Type B pancreatic cell (in vitro differentiated cells): ENCODE results near the gene LRRC30. TPM values are rescaled to one million over a fixed set of nuclear protein-coding genes. Genes with fewer than 3 reads are reported as not detected.
"Not testable (repeated sequence)": the region's sequence is repeated elsewhere in the genome, so short reads cannot be mapped to it uniquely, and the experiment has no call there.

Source experiments
- DNase-seq: peaks from one replicate; pipeline ENCODE4 v3.0.0; 2021; ENCODE audit warnings: mixed read lengths; ENCODE audit not compliant: unreplicated experiment; ENCODE audit errors: extremely low spot score
- H3K27ac Mint-ChIP-seq: 2 replicates; pipeline ENCODE4 v1.8.0; 2021; ENCODE audit warnings: mild to moderate bottlenecking, mixed read lengths
- H3K27me3 Mint-ChIP-seq: 2 replicates; pipeline ENCODE4 v1.8.0; 2021; ENCODE audit warnings: mixed read lengths
- H3K36me3 Mint-ChIP-seq: 2 replicates; pipeline ENCODE4 v1.8.0; 2021; ENCODE audit warnings: mixed read lengths
- H3K4me1 Mint-ChIP-seq: one replicate; pipeline ENCODE4 v1.8.0; 2021; ENCODE audit warnings: mixed read lengths; ENCODE audit not compliant: unreplicated experiment
- H3K4me3 Mint-ChIP-seq: 2 replicates; pipeline ENCODE4 v1.8.0; 2021; ENCODE audit warnings: mild to moderate bottlenecking, mixed read lengths
- H3K9me3 Mint-ChIP-seq: 2 replicates; pipeline ENCODE4 v1.8.0; 2021; ENCODE audit warnings: mixed read lengths
- total RNA-seq: library from RNA; stranded (reverse); gene quantifications from 2 replicates; pipeline ENCODE4 v1.2.1, GENCODE V29; 2021; ENCODE audit warnings: low replicate concordance
- TF ChIP-seq, protein P1 (sequence below): fragments of 200-600 bp; sonication (generic); conservative IDR thresholded peaks from 2 replicates; pipeline ENCODE4 v1.5.0; 2021; ENCODE audit warnings: antibody characterized with exemption, mild to moderate bottlenecking

Gene LRRC30
- total RNA-seq, 1 donor from 2014 or later: not detected

DNA sequence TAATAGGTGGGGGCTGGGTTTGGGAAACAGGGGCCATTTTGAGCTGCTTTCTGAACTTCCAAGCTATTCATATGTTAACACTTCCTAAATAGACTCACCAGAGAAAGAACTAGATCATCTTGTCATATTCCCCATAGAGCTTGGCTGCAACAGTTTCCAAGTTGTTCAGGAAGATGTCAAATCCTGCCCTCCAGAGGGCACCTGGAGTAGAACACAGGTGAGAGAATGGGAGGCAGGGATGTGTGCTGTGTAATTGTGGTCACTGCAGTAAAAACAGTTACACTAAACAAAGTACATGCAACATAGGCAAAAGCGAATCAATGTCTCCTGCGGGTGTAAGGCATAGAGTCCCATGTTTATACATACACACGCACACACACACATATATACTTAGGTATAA, 34.5 kb upstream of the LRRC30 start:
- Mint-ChIP-seq H3K27ac (no peak overlapping the region), H3K27me3 (no peaks in the 10 kb centered on the region), H3K36me3 (no peaks in the 10 kb centered on the region), H3K4me3 (no peak overlapping the region), H3K9me3 (no peaks in the 10 kb centered on the region), H3K4me1 (peaks cover 5% of the 10 kb centered on the region)
- no peak for DNase-seq
- TF ChIP-seq, protein P1, sequence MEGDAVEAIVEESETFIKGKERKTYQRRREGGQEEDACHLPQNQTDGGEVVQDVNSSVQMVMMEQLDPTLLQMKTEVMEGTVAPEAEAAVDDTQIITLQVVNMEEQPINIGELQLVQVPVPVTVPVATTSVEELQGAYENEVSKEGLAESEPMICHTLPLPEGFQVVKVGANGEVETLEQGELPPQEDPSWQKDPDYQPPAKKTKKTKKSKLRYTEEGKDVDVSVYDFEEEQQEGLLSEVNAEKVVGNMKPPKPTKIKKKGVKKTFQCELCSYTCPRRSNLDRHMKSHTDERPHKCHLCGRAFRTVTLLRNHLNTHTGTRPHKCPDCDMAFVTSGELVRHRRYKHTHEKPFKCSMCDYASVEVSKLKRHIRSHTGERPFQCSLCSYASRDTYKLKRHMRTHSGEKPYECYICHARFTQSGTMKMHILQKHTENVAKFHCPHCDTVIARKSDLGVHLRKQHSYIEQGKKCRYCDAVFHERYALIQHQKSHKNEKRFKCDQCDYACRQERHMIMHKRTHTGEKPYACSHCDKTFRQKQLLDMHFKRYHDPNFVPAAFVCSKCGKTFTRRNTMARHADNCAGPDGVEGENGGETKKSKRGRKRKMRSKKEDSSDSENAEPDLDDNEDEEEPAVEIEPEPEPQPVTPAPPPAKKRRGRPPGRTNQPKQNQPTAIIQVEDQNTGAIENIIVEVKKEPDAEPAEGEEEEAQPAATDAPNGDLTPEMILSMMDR: no peak

DNA sequence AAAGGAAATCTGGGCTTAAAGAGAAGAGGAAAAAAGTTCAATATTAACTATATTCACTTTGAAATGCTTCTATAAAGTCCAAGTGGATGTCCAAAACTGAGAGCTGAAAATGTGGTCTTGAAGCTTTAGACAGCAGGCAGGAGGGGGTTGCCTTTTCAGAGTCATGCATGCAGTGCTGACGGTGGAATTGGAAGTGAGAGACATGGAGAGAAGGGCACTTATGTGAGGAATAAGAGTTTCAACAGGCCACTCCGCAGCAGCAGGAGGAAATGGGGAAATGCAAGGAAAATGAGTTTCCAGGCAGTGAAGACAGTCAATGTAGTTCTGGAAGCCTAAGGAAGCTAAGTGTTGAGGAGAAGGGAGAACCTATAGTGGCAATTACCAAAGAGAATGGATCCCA, 33.0 kb upstream of the LRRC30 start:
- peaks cover 5% of the 10 kb centered on the region for H3K4me1 Mint-ChIP-seq
- no peaks in the 10 kb centered on the region for H3K9me3 Mint-ChIP-seq
- H3K27ac Mint-ChIP-seq: no peak overlapping the region
- no peaks in the 10 kb centered on the region for H3K27me3 Mint-ChIP-seq
- no peak overlapping the region for H3K4me3 Mint-ChIP-seq
- H3K36me3 Mint-ChIP-seq: no peaks in the 10 kb centered on the region
- TF ChIP-seq, protein P1: no peak
- DNase-seq: no peak

DNA sequence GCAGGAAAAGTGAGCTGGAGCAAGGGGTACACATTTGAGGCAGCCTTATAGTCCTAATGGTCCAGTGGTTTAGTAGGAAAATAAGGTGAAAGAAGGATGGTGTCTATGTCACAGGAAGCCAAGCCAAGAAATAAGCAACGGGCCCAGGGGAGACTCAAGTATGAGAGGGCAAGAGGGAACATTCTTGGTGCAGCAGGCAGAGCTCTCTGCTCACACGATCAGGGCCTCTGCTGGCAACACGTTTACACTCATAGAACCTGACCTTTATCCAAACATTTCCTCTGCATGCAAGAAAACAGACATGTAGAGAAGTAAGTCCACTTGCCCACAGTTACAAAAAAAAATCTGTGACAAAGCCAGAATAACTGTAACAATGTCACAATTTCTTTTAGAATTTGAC, 32.6 kb upstream of the LRRC30 start:
- TF ChIP-seq, protein P1: no peak
- H3K27ac Mint-ChIP-seq: no peak overlapping the region

DNA sequence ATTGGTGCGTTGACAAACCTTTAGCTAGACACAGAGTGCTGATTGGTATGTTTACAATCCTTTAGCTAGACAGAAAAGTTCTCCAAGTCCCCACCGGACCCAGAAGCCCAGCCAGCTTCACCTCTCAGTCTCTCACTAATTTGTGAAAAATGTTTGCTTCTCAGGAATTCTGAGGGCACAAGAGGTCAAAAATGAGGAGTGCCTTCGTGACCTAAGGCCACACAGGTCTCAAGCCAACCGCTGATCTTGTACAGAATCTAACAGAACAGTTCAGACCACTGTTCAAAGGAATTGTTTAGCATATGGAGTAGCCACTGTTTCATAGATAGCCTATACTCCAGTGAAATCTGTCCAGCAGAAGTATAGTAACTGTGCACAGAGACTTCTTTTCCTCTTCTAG, 29.8 kb upstream of the LRRC30 start:
- Mint-ChIP-seq H3K27me3 (peaks cover 3% of the 10 kb centered on the region), H3K9me3 (no peaks in the 10 kb centered on the region), H3K4me1 (peaks cover 1% of the 10 kb centered on the region), H3K27ac (no peak overlapping the region), H3K4me3 (no peak overlapping the region), H3K36me3 (no peaks in the 10 kb centered on the region)
- DNase-seq: no peak
- TF ChIP-seq, protein P1: no peak

More for the DNA sequence above, 32.6 kb upstream of the LRRC30 start:
- Mint-ChIP-seq H3K36me3 (no peaks in the 10 kb centered on the region), H3K4me3 (no peak overlapping the region), H3K4me1 (peaks cover 4% of the 10 kb centered on the region), H3K9me3 (no peaks in the 10 kb centered on the region), H3K27me3 (no peaks in the 10 kb centered on the region)
- DNase-seq: no peak

DNA sequence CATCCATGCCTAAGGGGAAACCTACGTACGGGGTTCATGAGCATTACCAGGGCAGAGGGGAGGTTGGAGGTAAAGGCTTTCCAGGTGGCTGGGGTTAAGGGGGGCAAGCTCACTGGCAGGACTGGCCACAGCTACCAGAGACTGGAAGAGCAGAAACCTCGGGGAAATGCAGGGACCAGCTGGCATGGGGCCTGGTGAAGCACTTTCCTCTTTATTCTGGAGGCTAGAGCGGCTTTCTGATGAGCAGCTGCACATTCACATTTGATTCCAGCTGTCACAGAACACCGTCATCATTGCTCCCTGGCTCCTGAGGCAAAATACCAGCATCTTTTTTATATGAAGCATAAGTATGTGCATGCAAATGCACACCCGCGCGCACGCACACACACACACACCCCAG, 28.7 kb upstream of the LRRC30 start:
- no peaks in the 10 kb centered on the region for H3K36me3 Mint-ChIP-seq
- no peaks in the 10 kb centered on the region for H3K9me3 Mint-ChIP-seq
- no peak overlapping the region for H3K4me3 Mint-ChIP-seq
- DNase-seq: no peak
- H3K27ac Mint-ChIP-seq: no peak overlapping the region
- TF ChIP-seq, protein P1: no peak
- H3K4me1 Mint-ChIP-seq: peaks cover 8% of the 10 kb centered on the region
- H3K27me3 Mint-ChIP-seq: peaks cover 3% of the 10 kb centered on the region

DNA sequence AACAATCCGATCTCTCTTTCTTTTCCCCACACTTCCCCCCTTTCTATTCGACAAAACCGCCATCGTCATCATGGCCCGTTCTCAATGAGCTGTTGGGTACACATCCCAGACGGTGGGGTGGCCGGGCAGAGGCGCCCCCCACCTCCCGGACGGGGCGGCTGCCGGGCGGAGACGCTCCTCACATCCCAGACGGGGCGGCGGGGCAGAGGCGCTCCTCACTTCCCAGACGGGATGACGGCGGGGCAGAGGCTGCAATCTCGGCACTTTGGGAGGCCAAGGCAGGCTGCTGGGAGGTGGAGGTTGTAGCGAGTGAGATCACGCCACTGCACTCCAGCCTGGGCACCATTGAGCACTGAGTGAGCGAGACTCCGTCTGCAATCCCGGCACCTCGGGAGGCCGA, 27.3 kb upstream of the LRRC30 start:
- H3K9me3 Mint-ChIP-seq, H3K27me3 Mint-ChIP-seq, DNase-seq, H3K36me3 Mint-ChIP-seq, H3K27ac Mint-ChIP-seq, H3K4me3 Mint-ChIP-seq: not testable (repeated sequence)
- peaks cover 15% of the 10 kb centered on the region for H3K4me1 Mint-ChIP-seq
